ENCODE data around the gene WDFY3.
A peak's percentile ranks its signal among the peaks of the same experiment; 100 is the strongest.

Gene WDFY3

GRCh38 chr4:84753321-84753972 is 213.0 kb downstream of the WDFY3 start:
- no peak overlapping the region for H3K4me3 ChIP-seq (ENCODE audit: low read depth, low read length)
- DNase-seq (ENCODE audit: low read depth, low spot score): no peak
- no peak for TF ChIP-seq CTCF (IDR thresholded peaks at IDR 0.05; ENCODE audit: low read depth, low read length)
- in situ Hi-C loops (cut with HindIII; ENCODE audit: low sequenced_read_pairs): no loop called here

GRCh38 chr4:84751707-84752106 is 214.8 kb downstream of the WDFY3 start:
- H3K4me3 ChIP-seq (ENCODE audit: low read depth, low read length): no peak overlapping the region
- in situ Hi-C loops (cut with HindIII; ENCODE audit: low sequenced_read_pairs): no loop called here
- no peak for DNase-seq (ENCODE audit: low read depth, low spot score)
- no peak for TF ChIP-seq CTCF (IDR thresholded peaks at IDR 0.05; ENCODE audit: low read depth, low read length)

GRCh38 chr4:84750960-84751283 is 215.6 kb downstream of the WDFY3 start:
- no peak for DNase-seq (ENCODE audit: low read depth, low spot score)
- TF ChIP-seq CTCF (IDR thresholded peaks at IDR 0.05; ENCODE audit: low read depth, low read length): no peak
- no peak overlapping the region for H3K4me3 ChIP-seq (ENCODE audit: low read depth, low read length)
- in situ Hi-C loops (cut with HindIII; ENCODE audit: low sequenced_read_pairs): no loop called here

GRCh38 chr4:84750260-84750959 is 216.1 kb downstream of the WDFY3 start:
- TF ChIP-seq CTCF (IDR thresholded peaks at IDR 0.05; ENCODE audit: low read depth, low read length): peak; percentile 42
- in situ Hi-C loops (cut with HindIII; ENCODE audit: low sequenced_read_pairs): no loop called here
- no peak overlapping the region for H3K4me3 ChIP-seq (ENCODE audit: low read depth, low read length)
- DNase-seq (ENCODE audit: low read depth, low spot score): peak; percentile 63

- no peak overlapping the region for H3K4me3 ChIP-seq (ENCODE audit: low read depth, low read length)
- no peak for TF ChIP-seq CTCF (IDR thresholded peaks at IDR 0.05; ENCODE audit: low read depth, low read length)
- no peak for DNase-seq (ENCODE audit: low read depth, low spot score)
- in situ Hi-C loops (cut with HindIII; ENCODE audit: low sequenced_read_pairs): no loop called here
Measured at GRCh38 chr4:84740057-84740456, 226.4 kb downstream of the WDFY3 start.

GRCh38 chr4:84738622-84739021 is 227.9 kb downstream of the WDFY3 start:
- no peak for TF ChIP-seq CTCF (IDR thresholded peaks at IDR 0.05; ENCODE audit: low read depth, low read length)
- in situ Hi-C loops (cut with HindIII; ENCODE audit: low sequenced_read_pairs): no loop called here
- DNase-seq (ENCODE audit: low read depth, low spot score): no peak
- H3K4me3 ChIP-seq (ENCODE audit: low read depth, low read length): no peak overlapping the region
